HL-60/S4 (cell line): ENCODE measurements around the gene RALA.

Source experiments
- in situ Hi-C: fragments of 300-500 bp; cut with MboI; formaldehyde crosslinking; loops from 2 replicates; pipeline ENCODE4 v1.14.3; 2022; ENCODE audit warnings: low sequenced_read_pairs

Gene RALA

GRCh38 chr7:39609935-39610263 is 13.5 kb upstream of the RALA start:
- in situ Hi-C loops = no loop called here

DNA sequence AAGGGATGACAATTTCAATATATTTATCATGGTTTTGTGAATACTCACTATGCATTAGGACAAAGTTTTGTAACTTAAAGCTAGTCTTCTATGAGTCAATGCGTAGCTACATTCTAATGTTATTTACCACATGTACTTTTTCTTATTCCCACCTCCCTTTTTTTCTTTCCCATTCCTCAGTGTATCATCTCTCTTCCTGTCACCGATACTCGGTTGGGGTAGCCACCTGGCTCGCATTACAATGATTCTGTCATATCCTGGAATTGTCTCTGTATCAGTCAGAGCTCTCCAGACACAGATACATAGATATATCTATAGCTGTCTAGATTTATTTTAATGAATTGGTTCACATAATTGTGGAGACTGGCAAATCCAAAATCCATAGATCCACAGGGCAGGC is 9.8 kb upstream of the RALA start:
- in situ Hi-C loops = no loop called here

DNA sequence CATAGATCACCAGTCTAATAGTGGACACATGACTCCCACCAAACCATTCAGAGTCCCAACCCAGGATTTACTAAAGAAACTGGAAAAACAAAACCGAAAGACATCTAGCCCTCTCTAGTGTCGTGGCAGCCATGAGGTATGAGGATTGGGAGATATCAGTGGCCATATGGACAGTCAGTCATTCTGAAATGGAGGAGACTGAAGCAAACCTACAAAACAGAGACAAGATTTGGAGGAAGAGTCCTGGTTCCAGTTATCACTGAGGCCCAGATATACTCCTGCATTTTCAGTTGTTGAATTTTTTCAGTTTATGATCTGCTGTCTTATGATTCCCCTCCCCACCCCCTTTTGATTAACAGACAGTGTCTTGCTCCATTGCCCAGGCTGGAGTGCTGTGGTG is 9.1 kb upstream of the RALA start:
- in situ Hi-C loops = no loop called here

DNA sequence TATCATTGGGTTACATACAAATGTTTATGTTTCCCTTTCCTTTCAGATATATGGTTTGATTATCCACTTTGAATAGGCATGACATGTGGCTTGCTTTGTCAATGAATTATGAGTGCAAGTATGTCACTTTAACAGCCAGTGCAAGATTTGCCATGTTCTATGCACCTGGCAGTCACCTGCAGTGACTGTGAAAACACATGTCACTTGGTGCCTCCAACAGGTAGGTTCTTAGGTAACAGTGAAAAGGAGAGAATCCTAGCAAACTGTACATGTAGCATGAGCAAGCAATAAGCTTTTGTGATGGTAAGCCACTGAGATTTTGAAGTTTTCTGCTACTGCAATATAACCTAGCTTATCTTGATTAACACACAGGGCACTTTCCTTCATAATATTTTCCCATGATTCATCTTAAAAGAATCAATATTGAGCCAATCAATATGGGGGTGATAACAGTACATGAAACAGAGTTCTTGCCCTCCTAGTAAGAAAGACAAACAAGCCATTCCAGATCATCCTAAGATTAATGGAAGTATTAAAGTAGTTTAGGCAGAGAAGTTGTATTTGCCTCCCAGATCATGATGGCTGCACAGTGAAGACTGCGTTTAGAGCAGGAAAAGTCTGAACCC is 7.9 kb upstream of the RALA start:
- in situ Hi-C loops = no loop called here

DNA sequence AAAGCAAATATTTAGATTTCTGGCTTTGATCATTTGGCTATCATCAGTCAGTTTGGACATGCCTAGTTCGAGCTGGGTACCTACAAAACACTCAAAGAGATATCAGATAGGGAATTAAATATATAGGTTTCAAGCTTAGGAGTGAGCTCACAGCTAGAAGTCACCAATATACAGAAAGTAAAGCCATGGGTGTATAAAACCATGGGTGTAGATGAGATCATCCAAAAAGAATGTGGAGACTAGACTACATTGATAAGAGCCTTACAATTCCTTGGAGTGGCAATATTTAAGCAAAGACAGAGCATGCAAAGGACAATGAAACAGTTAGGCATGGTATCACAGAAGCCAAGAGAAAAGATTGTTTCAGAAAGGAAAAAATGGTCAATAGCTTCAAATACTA is 7.2 kb upstream of the RALA start:
- in situ Hi-C loops = no loop called here

GRCh38 chr7:39617005-39617404 is 6.4 kb upstream of the RALA start:
- in situ Hi-C loops = no loop called here

GRCh38 chr7:39618868-39619267 is 4.5 kb upstream of the RALA start:
- in situ Hi-C loops = no loop called here

- in situ Hi-C loops = no loop called here
Observed at GRCh38 chr7:39620486-39620885, 2.9 kb upstream of the RALA start.

- in situ Hi-C loops = no loop called here
Observed at GRCh38 chr7:39621261-39621660, 2.1 kb upstream of the RALA start.

- in situ Hi-C loops = no loop called here
Observed at GRCh38 chr7:39621784-39622411, 1.5 kb upstream of the RALA start.

DNA sequence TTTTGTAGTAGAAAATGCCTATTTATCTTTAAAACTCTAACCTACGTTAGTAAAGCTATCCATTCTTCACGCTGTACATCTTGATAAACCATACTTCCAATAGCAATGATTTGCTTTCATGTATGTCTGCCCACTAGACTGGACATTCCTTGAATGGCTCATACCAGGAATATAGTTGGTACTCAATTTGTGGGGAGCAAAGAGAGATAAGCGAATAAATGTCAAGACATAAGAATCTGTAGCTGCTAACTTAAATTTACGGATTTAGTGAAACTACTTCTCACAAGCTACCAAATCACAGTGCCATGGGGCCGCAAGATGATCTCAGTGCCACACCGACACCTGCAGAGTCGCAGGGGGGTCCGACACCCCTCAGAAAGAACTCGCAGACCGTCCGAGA is 763 bp upstream of the RALA start:
- in situ Hi-C loops = no loop called here

- in situ Hi-C loops = no loop called here
Observed at GRCh38 chr7:39623732-39624441, 515 bp downstream of the RALA start.

DNA sequence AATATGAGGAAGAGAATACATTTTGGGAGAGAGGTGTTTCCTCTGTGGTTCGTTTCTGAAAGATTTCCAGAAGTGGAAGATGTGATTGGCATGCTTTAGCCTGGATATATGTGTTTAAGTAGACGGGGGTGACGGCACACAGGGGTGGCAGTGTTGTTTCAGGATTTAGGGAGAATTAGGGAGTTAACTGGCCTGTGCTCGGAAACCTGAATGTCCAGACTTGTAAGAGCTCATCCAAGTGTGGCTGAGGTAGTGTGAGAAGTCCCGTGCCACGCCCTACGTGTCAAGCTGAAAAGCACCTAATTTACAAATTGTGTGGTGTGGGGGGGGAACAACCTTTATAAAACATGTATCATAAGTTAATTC is 1.1 kb downstream of the RALA start:
- in situ Hi-C loops = no loop called here

GRCh38 chr7:39624935-39625694 is 1.7 kb downstream of the RALA start:
- in situ Hi-C loops = no loop called here

- in situ Hi-C loops = no loop called here
Observed at GRCh38 chr7:39631736-39632308, 8.4 kb downstream of the RALA start.

DNA sequence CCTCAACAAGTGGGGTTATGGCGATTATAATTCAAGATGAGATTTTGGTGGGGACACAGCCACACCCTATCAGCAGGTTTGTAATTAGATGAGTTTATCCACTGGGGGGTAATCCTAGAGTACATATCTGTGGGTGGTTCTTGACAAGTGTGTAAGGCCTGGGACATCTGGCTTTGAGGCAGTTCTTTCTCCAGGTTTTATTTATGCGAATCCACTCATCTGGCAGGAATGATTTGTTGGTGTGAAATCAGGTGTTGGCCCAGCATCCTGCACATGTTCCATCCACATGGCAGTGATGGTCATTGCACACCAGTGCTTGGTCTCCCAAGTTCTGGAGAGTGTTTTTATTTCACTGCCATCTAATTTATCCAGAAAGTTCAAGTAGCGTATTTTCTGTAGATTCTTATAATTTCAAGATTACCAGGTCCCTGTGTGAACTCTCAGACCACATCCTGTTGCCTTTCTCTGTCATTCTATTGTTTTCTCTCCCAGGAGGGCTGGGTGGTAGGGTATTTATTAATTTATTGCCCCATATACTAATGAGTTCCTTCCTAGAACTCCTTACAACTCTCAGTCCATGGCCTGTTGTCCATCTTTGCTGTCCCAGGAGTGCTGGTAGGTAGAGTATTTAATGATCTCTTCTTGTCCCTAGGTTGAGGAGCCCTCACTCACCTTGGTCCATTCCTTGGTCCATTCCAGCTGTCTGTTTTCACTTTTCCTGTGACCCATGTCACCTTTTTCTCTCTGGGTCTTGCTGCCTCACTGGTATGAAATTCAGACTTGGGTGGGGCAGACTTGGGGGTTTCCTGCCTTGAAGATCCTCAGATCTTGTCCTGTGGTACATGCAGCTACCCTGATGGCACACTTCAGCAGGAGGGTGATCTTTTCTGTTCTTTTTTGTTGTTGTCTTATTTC is 10.4 kb downstream of the RALA start:
- in situ Hi-C loops = no loop called here

DNA sequence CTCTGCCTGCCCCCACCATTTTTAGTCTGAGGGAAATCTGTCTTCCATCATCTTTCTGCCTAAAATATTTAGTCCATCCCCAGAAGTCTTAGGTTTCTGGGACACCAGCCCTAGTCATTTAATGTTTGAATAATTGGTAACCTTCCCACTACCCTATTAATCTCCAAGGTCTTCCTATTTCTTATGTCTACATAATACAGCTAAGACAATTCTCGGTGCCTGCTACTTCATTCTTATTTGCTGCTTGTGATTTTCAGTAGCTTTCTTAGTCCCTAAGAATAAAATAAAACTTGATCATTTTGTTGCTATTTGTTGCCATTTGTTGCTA is 11.1 kb downstream of the RALA start:
- in situ Hi-C loops = no loop called here

- in situ Hi-C loops = no loop called here
Observed at GRCh38 chr7:39637400-39637799, 14.0 kb downstream of the RALA start.

- in situ Hi-C loops = no loop called here
Observed at GRCh38 chr7:39637963-39638485, 14.7 kb downstream of the RALA start.

- in situ Hi-C loops = no loop called here
Observed at GRCh38 chr7:39642896-39643295, 19.5 kb downstream of the RALA start.
